22Rv1 (cell line): ENCODE data around the gene PTPRJ.

Experiments used
- H3K27ac ChIP-seq: fragments of 450-650 bp; 2 replicates; pipeline ENCODE4 v1.5.1; 2017
- CTCF ChIP-seq: fragments of 450-650 bp; IDR thresholded peaks from 2 replicates; pipeline ENCODE4 v1.5.1; 2017; ENCODE audit warnings: mild to moderate bottlenecking
- ZFX ChIP-seq: fragments of 450-650 bp; IDR thresholded peaks from 2 replicates; pipeline ENCODE4 v1.6.1; 2017; ENCODE audit warnings: antibody characterized with exemption, borderline replicate concordance

Gene PTPRJ

GRCh38 chr11:48000432-48000831, 20.1 kb downstream of the PTPRJ start:
- TF ChIP-seq ZFX (no peak), CTCF (no peak)
- peak overlapping the region; percentile 81 for H3K27ac ChIP-seq

- H3K27ac ChIP-seq, result peak overlapping the region; percentile 50
- TF ChIP-seq CTCF (no peak), ZFX (no peak)
These were observed 21.2 kb downstream of the PTPRJ start for GRCh38 chr11:48001438-48002021.

GRCh38 chr11:48002561-48002960, 22.2 kb downstream of the PTPRJ start:
- peak overlapping the region; percentile 50; the same call in 1 of the 2 replicates for H3K27ac ChIP-seq
- no peak for TF ChIP-seq CTCF
- TF ChIP-seq ZFX, result no peak

GRCh38 chr11:48003926-48004325, 23.6 kb downstream of the PTPRJ start:
- TF ChIP-seq ZFX, result no peak
- no peak for TF ChIP-seq CTCF
- no peak overlapping the region for H3K27ac ChIP-seq

GRCh38 chr11:48004456-48004855, 24.1 kb downstream of the PTPRJ start:
- H3K27ac ChIP-seq, result no peak overlapping the region
- TF ChIP-seq CTCF (no peak), ZFX (no peak)

GRCh38 chr11:48005136-48005535, 24.8 kb downstream of the PTPRJ start:
- TF ChIP-seq CTCF (no peak), ZFX (no peak)
- H3K27ac ChIP-seq, result no peak overlapping the region

GRCh38 chr11:48005831-48006270, 25.5 kb downstream of the PTPRJ start:
- no peak overlapping the region for H3K27ac ChIP-seq
- TF ChIP-seq ZFX (no peak), CTCF (no peak)
